Endothelial cell (in vitro differentiated cells): ENCODE results near the gene ELMOD1. TPM values are rescaled to one million over a fixed set of nuclear protein-coding genes. Genes with fewer than 3 reads are reported as not detected.

Experiments used
- DNase-seq: peaks from one replicate; pipeline ENCODE4 v3.0.0; 2021; ENCODE audit warnings: low spot score
- H3K27ac Mint-ChIP-seq: one replicate; pipeline ENCODE4 v1.8.0; 2021; ENCODE audit warnings: mixed read lengths, inconsistent platforms; ENCODE audit not compliant: unreplicated experiment
- H3K27me3 Mint-ChIP-seq: one replicate; pipeline ENCODE4 v1.8.0; 2021; ENCODE audit warnings: mild to moderate bottlenecking, moderate library complexity, mixed read lengths, inconsistent platforms; ENCODE audit not compliant: unreplicated experiment
- H3K36me3 Mint-ChIP-seq: one replicate; pipeline ENCODE4 v1.8.0; 2021; ENCODE audit warnings: mild to moderate bottlenecking, low read depth, mixed read lengths, inconsistent platforms; ENCODE audit not compliant: unreplicated experiment
- H3K4me1 Mint-ChIP-seq: one replicate; pipeline ENCODE4 v1.8.0; 2021; ENCODE audit warnings: mild to moderate bottlenecking, mixed read lengths, inconsistent platforms; ENCODE audit not compliant: unreplicated experiment
- H3K4me3 Mint-ChIP-seq: one replicate; pipeline ENCODE4 v1.8.0; 2021; ENCODE audit warnings: mild to moderate bottlenecking, mixed read lengths, inconsistent platforms; ENCODE audit not compliant: unreplicated experiment
- H3K9me3 Mint-ChIP-seq: one replicate; pipeline ENCODE4 v1.8.0; 2021; ENCODE audit warnings: mixed read lengths, inconsistent platforms; ENCODE audit not compliant: unreplicated experiment
- total RNA-seq: library from RNA; stranded (reverse); fragmentation: NEBNext Ultra II Directional; extraction: Animal tissue kit (Norgen Biotek cat#: 25700); gene quantifications from one replicate; pipeline ENCODE4 v1.2.1, GENCODE V29; 2021; ENCODE audit not compliant: unreplicated experiment
- TF ChIP-seq, protein P1 (sequence below): fragments of 200-600 bp; sonication (generic); IDR thresholded peaks from one replicate; pipeline ENCODE4 v1.5.0; 2021; ENCODE audit warnings: antibody characterized with exemption; ENCODE audit not compliant: unreplicated experiment

Gene ELMOD1
- total RNA-seq, 1 donor from 2014 or later: 0.51 TPM

DNA sequence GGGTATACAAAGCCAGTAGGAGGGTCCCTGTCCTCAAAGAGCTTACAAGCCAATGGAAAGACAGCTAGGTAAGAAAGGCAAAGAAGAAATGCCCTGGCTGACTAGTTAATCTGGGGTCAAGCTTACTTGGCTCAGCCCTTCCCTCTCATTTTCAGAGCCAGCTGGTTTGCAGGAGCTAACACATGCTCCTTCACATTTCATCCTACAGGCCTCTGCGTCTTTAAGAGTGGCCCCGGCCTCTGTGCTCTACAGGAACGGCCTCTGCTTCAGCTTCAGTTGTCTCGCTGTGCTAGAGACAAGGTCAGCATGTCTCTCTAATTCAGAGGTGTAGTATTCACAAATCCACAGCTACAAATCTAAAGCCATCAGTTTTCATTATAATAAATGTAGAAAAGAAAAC is 40.6 kb upstream of the ELMOD1 start:
- Mint-ChIP-seq H3K9me3 (no peaks in the 10 kb centered on the region), H3K36me3 (peaks cover 5% of the 10 kb centered on the region), H3K27me3 (no peaks in the 10 kb centered on the region), H3K4me3 (no peak overlapping the region), H3K27ac (no peak overlapping the region), H3K4me1 (no peaks in the 10 kb centered on the region)
- TF ChIP-seq, protein P1, sequence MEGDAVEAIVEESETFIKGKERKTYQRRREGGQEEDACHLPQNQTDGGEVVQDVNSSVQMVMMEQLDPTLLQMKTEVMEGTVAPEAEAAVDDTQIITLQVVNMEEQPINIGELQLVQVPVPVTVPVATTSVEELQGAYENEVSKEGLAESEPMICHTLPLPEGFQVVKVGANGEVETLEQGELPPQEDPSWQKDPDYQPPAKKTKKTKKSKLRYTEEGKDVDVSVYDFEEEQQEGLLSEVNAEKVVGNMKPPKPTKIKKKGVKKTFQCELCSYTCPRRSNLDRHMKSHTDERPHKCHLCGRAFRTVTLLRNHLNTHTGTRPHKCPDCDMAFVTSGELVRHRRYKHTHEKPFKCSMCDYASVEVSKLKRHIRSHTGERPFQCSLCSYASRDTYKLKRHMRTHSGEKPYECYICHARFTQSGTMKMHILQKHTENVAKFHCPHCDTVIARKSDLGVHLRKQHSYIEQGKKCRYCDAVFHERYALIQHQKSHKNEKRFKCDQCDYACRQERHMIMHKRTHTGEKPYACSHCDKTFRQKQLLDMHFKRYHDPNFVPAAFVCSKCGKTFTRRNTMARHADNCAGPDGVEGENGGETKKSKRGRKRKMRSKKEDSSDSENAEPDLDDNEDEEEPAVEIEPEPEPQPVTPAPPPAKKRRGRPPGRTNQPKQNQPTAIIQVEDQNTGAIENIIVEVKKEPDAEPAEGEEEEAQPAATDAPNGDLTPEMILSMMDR: no peak
- no peak for DNase-seq

DNA sequence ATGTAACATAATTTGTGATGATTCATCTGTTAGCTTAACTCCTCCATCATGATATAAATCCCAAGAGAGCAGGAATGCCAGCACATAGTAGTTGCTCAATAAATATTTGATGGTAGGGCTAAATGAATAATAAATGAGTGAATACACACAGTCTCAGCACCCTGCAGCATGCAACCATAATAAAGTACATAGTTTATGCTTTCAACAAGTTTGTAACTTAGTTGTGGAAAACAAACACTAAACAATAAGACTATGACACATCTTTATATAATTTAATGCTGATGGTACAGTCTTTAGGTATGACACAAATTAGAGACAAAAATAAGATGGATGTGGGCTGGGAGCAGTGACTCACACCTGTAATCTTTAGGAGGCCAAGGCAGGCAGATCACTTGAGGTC is 29.3 kb upstream of the ELMOD1 start:
- DNase-seq: no peak
- H3K9me3 Mint-ChIP-seq: no peaks in the 10 kb centered on the region

DNA sequence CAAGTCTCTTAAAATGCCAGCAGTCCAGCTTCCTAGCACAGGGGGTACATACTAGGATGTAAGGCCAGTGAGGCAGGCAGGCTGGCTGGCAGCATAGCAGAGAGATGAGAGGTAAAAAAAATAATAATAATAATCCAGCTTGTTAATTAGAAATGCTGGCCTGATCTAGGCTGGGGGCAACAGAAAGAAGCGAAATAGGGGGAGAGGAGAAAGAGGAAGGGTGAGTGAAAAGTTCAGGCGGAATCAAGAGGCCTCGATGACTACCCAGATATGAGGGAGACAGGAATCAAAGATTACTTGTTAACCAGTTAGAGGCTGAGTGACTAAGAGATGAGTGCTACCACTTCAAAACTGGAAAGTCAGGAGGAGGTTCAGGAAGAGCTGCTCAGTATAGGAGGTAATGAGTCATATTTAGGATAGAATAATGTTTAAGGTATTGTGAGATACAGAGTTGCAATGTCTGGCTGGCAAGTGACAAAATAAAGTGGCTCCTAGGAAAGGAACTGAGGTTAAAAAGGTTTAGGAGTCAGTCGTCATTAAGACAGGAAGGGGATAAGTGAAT is 28.2 kb upstream of the ELMOD1 start:
- Mint-ChIP-seq H3K27me3 (peaks cover 1% of the 10 kb centered on the region), H3K27ac (no peak overlapping the region), H3K4me3 (no peak overlapping the region), H3K4me1 (peaks cover 16% of the 10 kb centered on the region), H3K36me3 (no peaks in the 10 kb centered on the region), H3K9me3 (no peaks in the 10 kb centered on the region)
- TF ChIP-seq, protein P1: no peak
- DNase-seq: no peak

More for the DNA sequence above, 29.3 kb upstream of the ELMOD1 start:
- Mint-ChIP-seq H3K4me1 (peaks cover 16% of the 10 kb centered on the region), H3K27me3 (no peaks in the 10 kb centered on the region), H3K4me3 (no peak overlapping the region), H3K36me3 (no peaks in the 10 kb centered on the region), H3K27ac (no peak overlapping the region)
- TF ChIP-seq, protein P1: no peak

DNA sequence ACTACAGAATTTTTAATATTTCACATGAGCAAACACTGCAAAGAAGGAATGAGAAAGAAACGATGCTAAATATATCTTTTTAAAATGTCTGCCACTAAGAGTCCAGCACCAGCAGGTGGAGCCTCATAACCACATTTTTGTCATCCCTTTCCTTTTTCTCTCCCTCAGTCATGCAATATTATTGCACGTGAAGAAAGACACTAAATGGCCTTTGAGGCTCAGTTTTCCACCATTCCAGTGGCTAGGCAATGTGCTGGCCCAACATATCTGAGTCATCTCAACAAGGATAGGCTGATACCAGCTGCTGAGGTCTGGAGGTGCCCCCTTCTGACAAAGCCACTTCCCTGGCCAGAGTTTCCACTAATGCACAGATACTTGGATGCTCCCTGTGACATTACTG is 27.2 kb upstream of the ELMOD1 start:
- Mint-ChIP-seq H3K9me3 (no peaks in the 10 kb centered on the region), H3K4me1 (peaks cover 16% of the 10 kb centered on the region), H3K4me3 (no peak overlapping the region), H3K36me3 (no peaks in the 10 kb centered on the region), H3K27ac (no peak overlapping the region), H3K27me3 (peaks cover 1% of the 10 kb centered on the region)
- DNase-seq: peak; percentile 18
- TF ChIP-seq, protein P1: peak; percentile 52

DNA sequence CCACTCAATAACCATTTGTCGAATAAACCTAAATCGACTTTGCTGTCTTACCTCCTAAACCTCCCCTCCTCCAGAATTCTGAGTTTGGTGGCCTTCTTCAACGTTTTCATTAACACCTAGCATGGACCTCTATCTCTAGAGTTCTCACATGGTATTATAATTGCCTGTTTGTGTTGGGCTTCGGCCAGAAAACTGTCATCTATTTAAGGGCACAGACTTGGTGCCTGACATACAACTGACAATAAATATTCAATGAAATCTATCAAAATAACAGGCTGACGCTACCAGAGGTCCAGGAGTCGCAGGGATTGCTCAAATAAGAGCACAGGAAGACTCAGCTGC is 26.1 kb upstream of the ELMOD1 start:
- TF ChIP-seq, protein P1: no peak
- Mint-ChIP-seq H3K9me3 (no peaks in the 10 kb centered on the region), H3K36me3 (no peaks in the 10 kb centered on the region), H3K27me3 (peaks cover 1% of the 10 kb centered on the region), H3K4me3 (peak overlapping the region; percentile 93), H3K4me1 (peaks cover 16% of the 10 kb centered on the region), H3K27ac (peak overlapping the region; percentile 79)
- no peak for DNase-seq
